Measurements from ENCODE around the gene PAFAH1B1. TPM values are rescaled to one million over a fixed set of nuclear protein-coding genes. Genes with fewer than 3 reads are reported as not detected.
"Not testable (repeated sequence)": the region's sequence is repeated elsewhere in the genome, so short reads cannot be mapped to it uniquely, and the experiment has no call there.

The PAFAH1B1 gene
- total RNA-seq = 119 TPM

DNA sequence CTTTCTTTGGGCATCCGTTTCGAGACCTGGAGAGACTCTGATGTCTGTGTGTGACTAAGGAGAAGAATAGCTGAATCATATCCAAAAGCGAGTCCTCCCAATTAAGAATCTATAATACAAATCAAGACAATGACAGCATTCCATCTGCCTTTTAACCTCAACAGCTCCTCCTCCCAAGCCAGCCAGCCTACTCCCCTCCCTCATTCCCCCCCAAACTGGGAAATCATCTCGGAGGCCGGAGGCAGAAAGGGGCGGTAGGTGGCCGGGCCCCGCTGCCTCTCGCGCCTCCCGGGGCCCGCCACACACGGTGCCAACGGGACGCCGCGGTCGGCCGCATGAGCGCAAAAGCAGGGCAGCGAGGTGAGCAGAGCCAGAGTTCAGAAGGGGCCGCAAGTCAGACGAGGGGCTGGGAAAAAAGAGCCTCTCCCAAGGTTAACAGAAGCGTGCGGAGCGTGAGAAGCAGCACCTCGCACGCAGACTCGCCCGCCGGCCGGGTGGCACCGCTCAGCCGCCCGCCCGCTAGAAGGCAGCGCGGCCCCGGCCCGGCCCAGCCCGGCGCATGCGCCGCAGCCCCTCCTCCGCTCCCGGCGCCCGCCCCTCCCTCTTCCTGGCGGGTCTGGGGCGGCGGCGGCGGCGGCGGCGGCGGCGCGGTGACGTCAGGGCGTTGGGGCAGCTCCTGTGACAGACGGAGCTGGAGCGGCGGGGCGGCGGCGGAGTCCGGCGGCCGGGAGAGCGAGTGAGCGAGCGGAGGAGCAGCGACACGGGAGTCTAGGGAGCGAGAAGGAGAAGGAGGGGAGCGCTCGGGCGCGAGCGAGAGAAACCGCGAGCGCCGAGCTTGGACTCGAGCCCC, at the start of gene PAFAH1B1:
Gene PAFAH1B1, plus strand, starts transcription at position 684 of the 850 bp plus-strand sequence. CDS start 44,635 bp downstream, outside the sequence.
- DNase-seq (ENCODE audit: low spot score) = peak; percentile 94

DNA sequence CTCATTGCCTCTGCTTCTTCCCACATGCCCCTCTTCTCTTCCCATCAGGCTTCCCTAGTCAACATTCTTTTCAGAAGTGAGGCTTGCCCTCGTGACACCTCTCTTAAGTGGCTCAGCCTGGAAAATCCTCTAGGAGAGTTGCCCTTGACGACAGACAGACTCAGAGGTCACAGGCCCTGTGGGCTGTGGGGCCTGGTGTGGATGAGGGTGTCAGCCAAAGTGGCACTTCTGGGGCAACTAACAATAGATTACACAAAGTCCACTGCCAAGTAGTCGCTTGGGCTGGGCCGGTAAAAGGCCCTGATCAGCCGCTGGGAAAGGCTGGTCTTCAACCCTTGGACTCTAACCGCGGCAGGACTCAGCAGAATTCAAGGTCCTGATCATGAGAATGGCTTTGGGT, 48.1 kb upstream of the PAFAH1B1 start:
- DNase-seq (ENCODE audit: low spot score) = no peak

- no peak for DNase-seq (ENCODE audit: low spot score)
These were observed 46.3 kb upstream of the PAFAH1B1 start for GRCh38 chr17:2547176-2547575.

DNA sequence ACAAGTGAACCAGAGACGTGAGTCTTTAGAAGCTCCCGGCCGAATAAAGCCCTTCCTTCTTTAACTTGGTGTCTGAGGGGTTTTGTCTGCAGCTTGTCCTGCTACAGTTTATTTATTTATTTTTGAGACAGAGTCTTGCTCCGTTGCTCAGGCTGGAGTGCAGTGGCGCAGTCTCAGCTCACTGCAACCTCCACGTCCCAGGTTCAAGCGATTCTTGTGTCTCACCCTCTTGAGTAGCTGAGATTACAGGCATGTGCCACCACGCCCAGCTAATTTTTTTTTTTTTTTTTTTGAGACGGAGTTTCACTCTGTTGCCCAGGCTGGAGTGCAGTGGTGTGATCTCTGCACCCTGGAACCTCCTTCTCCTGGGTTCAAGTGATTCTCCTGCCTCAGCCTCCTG, 45.4 kb upstream of the PAFAH1B1 start:
- DNase-seq (ENCODE audit: low spot score) = not testable (repeated sequence)

DNA sequence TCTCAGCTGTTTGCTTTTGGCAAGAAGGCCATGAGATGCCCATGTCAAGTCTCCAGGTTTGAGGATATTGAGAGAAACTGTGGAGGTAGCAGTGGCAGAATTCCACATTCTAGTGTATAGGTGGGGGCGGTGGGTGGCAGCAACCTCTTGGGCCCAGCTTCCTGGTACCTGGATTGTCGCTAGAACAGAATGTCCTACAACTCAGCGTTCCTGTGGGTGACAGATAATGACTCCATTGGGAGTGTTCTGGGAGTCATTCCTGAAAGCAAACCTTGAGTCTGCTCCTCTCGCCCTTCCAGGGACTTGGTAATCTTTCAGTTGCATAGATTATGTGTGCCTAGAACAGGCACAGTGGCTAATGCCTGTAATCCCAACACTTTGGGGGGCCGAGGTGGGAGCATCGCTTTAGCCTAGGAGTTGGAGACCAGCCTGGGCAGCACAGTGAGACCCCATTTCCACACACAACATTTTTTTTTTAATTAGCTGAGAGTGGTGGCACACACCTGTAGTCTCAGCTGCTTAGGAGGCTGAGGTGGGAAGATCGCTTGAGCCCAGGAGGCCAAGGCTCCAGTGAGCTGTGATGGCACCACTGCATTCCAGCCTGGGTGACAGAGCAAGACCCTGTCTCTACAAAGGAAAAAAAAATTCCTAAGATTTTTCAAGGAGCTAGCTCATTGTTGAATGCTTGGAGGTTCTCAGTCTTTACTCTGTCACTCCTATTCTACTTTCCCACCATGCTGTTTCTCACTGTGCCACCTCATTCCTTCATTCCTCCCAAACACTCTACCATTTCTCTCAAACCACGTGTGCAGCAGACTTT, 43.9 kb upstream of the PAFAH1B1 start:
- DNase-seq (ENCODE audit: low spot score) = no peak

DNA sequence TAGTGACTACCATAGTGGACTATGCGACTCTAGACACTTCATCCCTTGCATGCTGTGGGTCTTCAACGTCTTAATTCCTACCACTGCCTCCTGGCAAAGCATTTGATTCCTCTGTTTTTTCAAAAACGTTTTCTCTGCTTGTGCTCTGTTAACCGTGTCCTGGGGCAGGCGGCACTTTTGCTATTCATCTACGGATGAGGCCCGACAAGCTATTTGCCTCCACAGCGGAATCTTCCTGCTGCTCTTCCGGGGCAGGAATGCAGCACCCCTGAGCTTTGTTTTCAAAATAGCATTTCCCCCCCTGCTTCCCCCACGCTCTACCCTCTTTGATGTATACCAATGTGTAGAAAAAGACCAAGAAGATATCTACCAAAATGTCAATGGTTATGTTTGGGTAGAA, 42.0 kb upstream of the PAFAH1B1 start:
- no peak for DNase-seq (ENCODE audit: low spot score)

GRCh38 chr17:2551928-2552327, 41.5 kb upstream of the PAFAH1B1 start:
- no peak for DNase-seq (ENCODE audit: low spot score)

DNA sequence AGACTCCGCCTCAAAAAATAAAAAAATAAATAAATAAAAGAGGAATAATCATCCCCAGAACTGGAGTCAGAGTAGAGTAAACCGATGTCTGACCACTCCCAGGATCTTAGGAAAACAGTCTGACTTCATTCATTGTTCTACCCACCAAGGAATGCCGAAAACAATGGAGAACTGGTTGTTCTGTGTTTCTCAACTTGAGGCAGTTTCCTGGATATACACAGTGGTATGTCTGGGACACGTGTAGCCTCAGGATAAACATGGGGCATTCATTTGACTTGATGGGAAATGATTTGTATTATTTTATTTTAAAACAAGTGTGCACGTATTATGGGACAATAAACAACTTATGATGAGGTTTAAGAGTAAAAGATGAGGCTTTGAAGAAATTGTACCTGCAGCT, 32.8 kb upstream of the PAFAH1B1 start:
- no peak for DNase-seq (ENCODE audit: low spot score)

GRCh38 chr17:2562162-2562858, 31.1 kb upstream of the PAFAH1B1 start:
- no peak for DNase-seq (ENCODE audit: low spot score)

DNA sequence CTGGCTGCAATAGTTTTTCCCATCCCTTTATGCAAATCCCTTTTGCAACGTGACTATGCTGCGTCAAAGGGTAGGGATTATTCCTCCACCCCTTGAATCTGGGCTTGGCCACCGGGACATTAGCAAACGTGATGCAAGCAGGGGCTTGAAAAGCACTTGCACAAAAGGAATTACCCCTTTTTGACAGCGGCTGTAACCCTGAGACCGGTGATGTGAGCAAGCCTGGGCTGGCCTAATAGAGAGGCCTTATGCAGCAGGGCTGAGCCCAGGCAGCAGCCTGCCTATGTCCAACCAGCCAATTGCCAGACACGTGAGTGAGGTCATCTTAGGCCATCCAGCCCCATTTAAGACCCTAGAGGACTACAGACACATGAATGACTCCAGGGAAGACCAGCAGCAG, 30.4 kb upstream of the PAFAH1B1 start:
- DNase-seq (ENCODE audit: low spot score) = peak; percentile 65

DNA sequence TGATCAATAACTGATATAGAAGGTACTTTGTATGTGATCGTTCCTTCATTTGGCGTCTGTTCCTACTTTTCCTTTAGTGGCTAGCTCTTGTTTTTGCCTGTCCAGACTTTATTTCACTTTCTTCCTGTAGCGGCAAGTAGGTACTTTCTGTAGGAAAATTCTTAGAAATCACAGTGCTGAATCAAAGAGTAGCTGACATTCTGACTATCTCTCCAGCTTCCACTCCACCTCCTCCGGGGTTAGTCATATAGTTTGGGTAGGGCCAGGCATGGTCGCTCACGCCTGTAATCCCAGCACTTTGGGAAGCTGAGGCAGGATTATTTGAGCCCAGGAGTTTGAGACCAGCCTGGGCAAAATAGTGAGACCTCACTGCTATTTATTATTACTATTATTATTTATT, 29.9 kb upstream of the PAFAH1B1 start:
- no peak for DNase-seq (ENCODE audit: low spot score)

DNA sequence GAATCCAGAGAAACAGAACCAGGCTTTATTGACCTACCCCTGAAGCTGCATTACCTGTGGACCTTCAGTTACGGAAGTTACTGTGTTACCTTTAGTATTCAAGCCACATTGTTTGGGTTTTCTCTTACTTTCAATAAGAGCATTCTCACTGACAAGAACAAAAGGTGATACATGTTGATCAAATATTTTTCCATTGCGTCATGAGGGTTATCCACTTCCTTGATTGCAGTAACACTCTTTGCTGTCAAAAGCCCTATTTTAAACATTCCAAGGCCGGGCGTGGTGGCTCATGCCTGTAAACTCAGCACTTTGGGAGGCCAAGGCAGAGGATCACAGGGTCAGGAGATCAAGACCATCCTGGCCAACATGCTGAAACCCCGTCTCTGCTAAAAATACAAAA, 28.6 kb upstream of the PAFAH1B1 start:
- DNase-seq (ENCODE audit: low spot score) = peak; percentile 52

DNA sequence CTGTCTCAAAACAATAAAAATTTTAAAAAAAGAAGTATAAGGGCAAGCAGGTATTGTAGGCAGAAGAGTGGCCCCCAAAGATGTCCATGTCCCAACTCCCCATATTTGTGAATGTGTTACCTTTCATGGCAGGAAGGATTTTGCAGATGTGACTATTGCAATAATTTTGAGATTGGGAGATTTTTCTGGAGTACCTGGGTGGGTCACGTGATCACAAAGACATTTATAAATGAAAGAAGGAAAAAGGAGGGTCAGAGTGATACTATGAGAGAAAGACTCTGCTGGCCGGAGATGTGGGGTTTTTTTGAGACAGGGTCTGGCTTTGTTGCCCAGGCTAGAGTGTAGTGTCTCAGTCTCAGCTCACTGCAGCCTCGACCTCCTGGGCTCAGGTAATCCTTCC, 27.4 kb upstream of the PAFAH1B1 start:
- DNase-seq (ENCODE audit: low spot score) = no peak

DNA sequence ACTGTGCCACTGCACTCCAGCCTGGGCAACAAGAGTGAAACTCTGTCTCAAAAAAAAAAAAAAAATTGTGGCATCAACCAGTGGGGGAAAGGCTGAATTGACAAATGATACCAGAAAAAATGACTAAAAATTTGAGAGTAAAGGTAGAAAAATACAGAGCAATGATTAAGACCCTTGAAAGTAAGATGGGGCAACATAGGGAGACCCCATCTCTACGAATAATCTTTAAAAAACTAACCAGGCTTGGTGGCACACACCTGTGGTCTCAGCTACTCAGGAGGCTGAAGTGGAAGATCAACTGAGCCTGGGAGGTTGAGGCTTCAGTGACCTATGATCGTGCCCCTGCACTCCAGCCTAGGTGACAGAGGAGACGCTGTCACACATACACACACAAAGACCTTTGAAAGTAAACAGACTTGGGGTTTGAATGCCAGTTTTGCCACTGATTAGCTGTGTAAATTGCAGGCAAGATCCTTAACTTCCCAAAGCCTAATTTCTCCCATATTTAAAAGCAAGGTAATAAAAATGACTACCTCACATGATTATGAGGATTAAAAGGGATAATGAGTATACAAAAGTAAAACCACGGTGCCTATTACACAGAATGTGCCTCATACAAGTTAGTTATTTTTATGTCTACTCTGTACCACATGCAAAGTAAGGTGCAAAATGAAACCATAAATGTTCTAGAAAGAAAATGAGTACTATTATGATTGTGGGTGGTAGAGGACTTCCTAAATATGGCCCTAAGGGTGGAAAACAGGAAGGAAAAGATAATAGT, 21.7 kb upstream of the PAFAH1B1 start:
- DNase-seq (ENCODE audit: low spot score) = no peak

DNA sequence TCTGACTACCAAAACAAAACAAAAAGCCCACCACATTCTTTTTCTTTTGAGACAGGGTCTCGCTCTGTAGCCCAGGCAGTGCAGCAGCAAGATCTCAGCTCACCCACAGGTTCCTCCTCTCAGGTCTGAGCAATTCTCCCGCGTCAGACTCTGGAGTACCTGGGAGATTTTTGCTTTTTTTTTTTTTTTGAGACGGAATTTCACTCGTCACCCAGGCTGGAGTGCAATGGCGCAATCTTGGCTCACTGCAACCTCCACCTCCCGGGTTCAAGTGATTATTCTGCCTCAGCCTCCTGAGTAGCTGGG, 21.2 kb upstream of the PAFAH1B1 start:
- not testable (repeated sequence) for DNase-seq (ENCODE audit: low spot score)

GRCh38 chr17:2580151-2580550, 13.3 kb upstream of the PAFAH1B1 start:
- DNase-seq (ENCODE audit: low spot score) = no peak

- no peak for DNase-seq (ENCODE audit: low spot score)
These were observed 12.8 kb upstream of the PAFAH1B1 start for GRCh38 chr17:2580661-2581060.

- no peak for DNase-seq (ENCODE audit: low spot score)
These were observed 11.0 kb upstream of the PAFAH1B1 start for GRCh38 chr17:2582493-2582892.

DNA sequence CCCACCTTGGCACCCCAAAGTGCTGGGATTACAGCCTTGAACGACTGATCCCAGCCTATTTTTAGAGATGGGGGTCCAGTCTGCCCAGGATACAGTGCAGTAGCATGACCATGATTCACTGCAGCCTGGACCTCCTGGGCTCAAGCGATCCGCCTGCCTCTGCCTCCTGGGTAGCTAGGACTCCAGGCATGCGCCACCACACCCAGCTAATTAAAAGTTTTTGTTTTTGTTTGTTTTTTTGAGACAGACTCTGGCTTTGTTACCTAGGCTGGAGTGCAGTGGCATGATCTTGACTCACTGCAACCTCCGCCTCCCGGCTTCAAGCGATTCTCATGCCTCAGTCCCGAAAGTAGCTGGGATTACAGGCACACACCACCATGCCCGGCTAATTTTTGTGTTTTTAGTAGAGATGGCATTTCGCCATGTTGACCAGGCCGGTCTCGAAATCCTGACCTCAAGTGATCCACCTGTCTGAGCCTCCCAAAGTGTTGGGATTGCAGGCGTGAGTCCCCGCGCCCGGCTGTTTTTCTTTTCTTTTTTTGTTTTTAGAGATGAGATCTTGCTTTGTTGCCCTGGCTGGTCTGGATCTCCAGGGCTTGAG, 2.3 kb upstream of the PAFAH1B1 start:
- no peak for DNase-seq (ENCODE audit: low spot score)

GRCh38 chr17:2593821-2594721, 617 bp downstream of the PAFAH1B1 start:
- peak; percentile 85 for DNase-seq (ENCODE audit: low spot score)
